ENCODE data around the gene CBX4.

The CBX4 gene

DNA sequence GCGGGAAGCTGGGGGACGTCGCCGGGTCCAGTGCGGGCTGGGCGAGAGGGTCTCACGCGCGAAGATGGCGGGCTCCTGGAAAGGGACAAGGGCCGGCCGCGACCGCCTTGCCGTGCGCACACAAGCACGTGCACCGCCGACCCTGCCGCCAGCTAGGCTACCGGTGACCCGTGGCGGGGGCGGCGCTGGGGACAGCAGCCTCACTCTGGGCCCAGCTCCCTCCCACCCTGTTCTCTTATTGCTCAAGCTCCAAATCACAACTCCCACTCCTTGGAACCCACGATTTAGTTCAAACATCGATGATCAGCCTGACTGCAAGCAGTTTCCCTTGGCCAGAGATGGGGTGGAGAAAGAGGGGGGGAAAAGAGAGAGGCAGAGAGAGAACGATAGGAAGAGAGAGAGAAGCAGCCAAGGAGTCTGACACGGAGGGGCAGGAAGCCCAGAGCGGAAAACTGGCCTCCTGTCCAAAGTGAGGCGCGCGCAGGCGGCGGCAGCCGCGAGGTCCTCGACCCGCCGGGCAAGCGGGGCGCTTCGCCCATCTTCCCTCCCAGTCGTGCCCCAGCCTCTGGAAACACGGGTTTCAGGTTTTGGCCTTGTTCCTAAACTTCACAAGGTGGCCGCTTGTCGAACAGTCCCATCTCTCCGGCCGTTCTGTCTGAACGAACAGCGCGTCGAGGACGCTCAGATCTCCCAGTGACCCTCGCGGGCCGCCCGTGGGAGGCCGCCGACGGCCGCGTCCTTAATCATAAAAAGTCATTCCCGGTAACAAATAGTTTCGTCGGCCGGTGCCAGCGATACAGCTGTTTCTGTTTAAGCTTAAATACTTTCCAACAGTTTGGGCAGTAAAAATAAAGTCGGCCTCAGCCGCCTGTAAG is 40.7 kb downstream of the CBX4 start:
- no peak for DNase-seq

DNA sequence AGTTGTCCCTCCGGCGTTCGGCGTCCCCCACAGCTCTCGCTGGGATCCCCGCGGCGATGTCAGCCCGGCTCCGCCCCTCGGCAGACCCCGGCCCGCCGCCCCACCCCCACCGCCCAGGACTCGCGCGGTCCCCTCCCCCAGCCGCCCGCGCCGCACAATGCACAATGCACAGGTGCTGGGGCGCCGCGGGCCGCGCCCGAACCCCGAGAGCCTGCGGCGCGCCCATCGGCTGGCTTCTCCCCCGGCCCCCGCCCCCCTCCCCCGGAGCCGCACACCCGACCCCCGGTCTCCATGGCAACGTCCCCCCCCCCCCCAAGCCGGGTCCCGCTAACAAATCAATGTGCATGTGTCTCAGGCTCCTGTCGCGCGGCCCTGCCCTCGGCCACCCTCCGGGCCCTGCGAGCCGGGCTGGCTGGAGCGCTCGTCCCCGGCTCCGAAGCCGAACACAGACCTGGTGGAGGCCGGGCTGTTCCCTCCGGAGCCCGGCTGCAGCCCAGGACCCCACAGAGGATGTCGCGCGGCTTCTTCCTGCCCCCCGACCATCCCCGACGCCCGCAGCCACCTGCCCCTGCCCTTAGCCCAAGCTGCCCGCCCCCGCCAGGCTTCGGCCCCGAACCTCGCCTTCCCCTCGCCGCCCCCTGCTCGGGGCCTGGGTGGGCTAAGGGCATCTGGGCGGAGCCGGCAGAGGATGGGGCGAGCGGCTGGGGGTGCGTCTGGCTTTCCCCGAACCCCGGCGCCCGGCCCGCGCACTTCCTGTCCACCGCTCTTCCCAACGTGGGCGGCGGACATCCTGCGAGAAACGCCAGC is 41.5 kb downstream of the CBX4 start:
- no peak for DNase-seq

DNA sequence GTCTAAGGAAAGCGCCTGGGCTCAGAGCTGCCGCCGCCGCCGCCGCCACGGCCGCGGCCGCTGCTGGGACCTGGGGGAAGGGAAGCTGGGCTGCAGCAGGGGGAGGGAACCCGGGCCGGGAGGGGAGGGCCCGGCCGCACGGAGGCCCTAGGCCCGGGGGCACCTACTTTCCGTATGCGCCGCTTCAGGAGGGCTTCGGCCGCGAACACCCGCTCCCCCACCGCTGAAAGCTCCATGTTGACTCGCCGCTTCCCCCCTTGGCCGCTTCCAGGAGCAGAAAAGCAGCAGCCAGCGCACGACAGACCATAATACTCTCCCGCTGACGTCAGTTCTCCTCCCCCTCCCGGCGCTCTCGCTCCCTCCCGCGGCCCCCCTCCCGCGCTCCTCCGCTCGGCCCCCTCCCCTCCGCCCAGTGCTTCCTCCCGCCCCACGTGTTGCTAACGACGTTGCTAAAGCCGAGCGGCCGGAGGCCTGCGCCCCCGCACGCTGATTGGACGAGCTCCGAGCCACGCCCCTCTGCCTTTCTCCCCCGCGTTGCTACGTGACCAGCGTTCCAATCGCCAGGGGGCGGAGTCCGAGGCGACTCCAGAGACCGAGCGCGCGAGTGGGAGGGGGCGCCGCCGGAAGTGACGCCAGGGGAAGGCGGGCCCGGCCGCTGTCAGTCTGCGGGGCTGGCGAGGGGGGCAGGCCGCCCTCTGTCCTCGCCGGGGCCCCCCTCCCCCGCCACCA is 42.3 kb downstream of the CBX4 start, which contains the start of gene CBX8:
TSS of gene CBX8 (minus strand) at position 315 of the 729 bp plus-strand sequence. CDS start at position 236, 79 bp downstream.
- DNase-seq: peak; percentile 91

DNA sequence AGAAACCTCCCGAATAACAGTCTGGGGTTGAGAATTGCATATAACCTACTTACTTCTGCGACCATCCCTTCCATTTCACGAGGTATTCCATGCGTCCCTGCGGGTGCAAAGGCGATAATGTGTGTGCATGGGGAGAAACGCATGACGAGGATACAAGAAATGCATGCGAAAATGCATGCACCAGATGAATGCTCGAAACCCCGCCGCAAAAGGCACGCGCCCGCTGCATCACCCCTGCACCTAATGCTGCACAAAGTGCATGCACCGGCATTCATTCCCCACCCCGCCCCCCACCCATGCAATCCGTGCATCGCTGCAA is 42.8 kb downstream of the CBX4 start:
- no peak for DNase-seq

DNA sequence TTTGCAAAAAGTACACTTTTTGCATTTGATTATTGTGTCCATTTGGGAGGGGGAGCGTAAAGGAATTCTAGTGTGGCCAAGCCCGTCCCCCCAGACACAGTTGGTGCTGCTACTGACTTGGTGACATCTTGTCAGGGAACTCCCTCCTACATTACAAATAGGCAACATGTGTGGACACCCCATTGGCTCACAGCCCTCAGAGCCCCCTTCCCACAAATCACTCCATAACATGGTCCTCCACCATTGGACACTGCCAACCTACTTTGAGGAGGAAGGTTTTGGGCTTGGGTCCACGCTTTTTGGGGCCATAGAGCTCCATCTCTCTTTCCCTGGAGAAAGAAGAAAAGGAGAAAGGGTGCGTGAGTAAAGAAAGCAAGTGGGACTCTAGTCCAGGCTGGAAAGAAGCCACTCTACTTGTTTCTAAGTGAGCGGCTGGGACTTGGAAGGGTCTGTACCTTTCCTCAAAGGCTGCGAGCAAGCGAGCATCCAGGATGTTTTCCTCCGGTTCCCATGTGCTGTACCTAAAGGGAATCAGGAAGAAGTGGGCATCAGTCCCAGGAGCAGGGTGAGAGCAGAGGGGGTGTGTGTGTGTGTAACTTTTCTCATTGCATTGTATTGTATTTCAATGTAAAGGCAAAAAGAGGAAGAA is 43.3 kb downstream of the CBX4 start:
- no peak for DNase-seq

DNA sequence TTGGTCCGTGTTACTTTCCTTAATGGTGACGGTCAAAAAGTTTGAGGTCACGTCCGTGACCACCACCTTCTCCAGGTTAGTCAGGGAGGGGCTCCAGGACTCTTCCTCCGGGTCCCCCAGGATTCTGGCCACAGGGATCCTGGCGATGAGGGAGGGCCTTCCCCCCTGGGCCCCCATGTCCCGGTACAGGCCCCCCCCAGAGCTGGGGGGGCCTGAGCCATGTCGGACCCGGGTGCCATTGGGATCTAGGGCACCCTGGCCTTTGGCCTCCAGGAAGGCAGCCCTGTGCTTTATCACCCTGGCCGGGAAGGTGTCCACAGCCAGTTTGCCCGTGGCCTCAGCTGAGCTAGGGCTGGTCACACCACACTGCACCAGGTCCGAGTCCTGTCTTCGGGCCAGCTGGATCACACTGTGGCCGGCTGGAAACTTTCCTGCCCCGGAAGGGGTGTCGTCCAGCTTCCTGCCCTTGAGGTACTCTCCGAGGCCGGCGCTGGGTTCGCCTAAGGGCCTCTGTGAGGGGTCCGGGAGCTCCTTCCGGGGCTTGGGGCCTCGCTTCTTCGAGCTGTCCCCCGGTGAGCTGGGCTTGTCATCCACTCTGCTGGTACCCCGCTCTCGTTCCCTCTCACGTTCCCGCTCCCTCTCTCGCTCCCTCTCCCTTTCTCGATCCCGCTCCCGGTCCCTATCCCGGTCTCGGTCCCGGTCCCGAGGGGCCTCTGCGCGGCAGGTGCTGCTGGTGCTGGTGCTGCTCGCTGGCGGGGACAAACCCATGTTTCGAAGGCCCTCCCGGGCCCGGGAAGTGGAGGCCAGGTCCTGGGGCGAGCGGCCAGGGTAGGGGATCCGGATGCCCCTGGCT is 44.4 kb downstream of the CBX4 start:
- DNase-seq: no peak

DNA sequence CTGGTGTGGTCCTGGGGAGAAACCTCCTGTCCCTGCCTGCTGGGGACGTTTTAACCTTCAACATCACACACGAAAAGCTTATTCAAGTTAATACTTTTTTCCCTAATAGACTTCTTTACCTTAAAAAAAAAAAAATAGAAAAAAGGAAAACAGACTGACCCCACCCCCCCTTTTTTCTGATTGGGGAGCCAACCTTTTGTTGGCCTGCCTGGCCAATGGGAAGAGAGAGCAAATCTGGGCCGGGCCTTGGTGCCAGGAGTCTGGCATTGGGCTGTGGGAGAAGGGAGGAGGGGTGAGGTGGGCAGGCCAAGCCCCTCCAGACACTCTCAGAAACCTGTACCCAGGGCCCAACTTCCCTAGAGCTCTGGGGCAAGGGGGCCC is 45.3 kb downstream of the CBX4 start:
- DNase-seq: no peak

DNA sequence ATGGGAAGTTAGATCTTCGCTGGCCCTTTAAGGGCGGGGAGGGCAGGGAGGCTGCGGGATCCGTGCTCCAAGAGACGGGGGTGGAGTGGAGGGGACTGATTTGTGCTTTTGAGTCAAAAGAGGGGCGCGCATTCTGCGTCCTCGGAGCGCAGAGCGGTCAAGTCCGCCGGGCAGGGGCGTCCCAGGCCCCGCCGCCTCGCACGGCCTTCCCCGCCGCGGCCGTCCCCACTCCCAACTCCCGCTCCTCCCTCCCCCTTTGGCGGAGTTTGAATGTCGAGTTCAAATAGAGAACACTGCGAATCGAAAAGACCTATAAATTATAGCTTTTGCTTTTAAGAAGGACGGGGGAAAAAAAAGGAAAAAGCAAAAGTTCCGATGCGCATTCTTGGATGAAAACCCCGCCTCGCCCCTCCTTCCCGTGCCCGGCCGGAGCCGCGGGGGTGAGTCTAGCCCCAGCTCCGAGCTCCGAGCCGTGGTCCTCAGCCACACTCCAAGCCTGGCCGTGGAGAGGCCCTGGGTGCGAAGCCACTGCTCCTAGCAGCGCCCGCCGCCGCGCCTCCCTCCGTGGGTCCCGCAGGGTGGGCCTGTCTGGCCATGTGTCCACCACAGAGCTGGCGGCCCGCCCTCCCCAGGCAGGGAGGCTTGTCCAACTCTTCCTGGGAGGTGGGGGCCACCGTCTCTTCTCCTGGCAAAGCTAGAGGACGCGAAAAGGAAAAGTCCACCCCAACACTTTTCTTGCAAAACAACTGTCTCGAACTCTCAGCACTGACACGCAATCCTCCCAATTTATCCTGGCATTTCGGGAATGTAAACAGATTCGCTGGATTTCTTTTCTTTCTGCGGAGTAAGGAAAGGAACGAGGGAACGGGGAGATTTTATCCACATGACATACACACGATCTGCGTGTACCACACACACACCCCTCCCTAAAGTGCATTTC is 46.0 kb downstream of the CBX4 start:
- DNase-seq: no peak

DNA sequence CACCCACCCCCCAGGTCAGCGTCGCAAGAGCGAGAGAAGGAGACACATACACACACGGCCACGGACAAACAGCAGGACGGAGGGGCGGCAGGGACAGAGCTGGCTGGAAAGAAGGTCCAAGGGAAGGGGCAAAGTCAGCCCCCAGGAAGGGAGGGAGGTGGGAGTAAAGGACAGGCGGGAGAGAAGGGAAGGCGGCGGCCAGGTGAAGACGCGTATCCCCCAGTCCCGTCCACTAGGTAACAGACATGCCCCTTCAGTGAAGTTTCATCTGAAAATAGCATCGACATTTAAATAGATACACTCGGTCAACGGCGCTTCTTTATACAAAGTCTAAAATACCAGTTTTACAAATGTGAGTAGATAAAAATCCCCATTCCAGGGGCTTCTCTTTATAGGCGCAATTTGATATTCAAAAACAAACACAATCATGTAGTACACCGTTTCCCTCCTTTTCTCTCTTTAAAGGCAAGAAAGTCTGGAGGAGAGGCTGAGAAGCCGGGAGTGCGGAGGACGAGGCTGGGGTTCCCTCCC is 46.8 kb downstream of the CBX4 start:
- DNase-seq: no peak

DNA sequence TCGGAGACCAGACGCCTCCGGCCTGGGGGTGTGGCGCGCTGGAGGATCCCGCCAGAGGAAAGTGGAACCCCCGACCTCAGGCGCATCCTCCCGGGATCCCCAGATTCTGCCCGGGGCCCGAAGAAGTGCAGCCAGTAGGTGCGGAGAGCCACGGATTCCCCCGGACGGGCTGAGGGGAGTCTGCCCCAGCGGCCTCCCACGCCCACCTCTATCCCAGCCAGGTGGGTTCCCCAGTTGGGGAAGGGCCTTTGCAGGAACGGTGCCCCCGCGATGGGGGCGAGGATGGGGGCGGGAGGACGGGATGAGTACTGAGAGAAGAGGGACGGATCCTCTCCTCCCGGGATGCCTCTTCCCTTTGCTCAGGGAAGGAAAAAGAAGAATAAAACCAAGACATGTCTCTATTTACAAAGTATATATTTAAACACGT is 47.5 kb downstream of the CBX4 start:
- DNase-seq: no peak

DNA sequence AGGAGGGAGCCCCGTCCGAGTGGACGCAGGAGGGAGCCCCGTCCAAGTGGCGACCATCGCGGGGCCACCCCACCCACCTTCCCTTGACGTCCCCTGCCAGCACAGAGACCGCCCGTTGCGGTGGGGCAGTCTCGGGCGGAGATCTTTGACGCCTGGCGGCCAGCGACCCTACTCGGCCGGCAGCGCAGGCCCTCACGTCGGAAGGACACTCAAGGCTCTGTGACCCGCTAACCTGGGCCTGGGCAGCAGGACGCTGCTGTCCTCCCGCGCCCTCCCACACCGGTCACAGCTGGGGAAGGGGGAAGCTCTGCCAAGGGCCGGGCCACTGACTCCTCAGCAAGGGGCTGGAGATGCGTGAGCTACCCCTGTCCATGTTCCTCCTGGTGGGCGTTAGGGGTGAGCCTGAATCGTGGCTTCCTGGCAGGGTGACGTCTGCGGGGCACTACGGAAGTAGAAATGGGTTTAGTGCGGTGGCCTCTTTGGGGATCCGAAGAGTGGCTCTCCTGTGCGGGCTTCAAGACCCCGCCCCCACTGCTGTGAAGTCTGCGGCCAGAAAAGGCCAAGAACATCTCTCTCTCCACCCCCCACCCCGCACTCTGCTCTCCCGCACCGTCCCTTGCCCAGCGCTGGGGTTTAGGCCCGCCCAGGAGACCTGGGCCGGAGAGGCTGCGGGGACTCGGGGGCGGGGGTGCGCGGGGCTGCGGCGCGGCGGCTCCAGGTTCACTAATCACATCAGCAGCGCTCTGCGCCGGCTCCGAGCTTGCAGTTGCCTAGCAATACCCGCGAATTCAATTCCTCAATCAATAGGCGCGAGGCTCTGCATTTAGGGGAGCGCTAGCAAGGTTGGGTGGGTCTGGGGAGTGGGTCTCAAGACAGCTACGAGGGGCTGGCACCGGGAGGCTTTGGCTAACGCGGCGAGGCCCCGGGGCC is 48.2 kb downstream of the CBX4 start:
- no peak for DNase-seq

DNA sequence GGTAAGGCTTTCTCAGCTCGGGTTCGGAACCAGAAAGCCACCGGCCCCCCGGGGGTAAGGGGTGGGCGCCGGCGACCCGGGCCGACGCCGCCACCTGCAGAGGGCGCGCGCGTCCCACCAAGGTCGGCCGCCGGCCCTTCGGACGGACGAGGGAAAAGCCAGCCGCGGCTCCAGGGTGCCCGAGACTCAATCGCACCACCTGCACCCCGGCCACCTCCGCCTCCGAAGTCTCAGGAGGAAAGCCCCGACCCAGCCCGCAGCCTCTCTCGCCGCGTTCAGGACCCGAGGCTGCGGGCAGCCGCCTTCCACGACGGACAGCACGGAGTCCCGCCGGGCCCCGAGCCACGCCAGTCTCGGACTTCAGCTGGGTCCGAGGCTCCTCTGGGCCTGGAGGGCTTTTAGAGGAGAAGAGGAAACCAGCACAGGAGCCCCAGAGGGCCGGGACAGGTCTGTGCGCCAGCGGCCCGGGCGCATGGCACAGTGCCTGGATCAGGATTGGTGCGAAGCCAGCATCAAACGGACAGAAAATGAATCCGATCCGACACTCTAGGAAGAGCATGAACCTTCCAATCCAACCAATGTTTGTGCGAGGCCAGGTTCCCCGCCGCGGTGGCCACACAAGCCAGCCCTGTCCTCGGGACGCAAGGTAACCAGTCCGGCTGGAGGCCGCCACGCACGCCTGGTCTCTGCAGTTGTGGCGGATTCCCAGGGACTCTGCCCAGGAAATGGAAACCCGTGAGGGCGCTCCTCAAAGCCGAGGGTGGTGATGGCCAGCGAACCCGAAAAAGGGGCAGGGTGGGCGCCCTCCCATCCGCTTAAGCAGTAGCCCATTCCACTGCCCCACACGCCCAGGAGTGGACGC is 49.1 kb downstream of the CBX4 start:
- no peak for DNase-seq

DNA sequence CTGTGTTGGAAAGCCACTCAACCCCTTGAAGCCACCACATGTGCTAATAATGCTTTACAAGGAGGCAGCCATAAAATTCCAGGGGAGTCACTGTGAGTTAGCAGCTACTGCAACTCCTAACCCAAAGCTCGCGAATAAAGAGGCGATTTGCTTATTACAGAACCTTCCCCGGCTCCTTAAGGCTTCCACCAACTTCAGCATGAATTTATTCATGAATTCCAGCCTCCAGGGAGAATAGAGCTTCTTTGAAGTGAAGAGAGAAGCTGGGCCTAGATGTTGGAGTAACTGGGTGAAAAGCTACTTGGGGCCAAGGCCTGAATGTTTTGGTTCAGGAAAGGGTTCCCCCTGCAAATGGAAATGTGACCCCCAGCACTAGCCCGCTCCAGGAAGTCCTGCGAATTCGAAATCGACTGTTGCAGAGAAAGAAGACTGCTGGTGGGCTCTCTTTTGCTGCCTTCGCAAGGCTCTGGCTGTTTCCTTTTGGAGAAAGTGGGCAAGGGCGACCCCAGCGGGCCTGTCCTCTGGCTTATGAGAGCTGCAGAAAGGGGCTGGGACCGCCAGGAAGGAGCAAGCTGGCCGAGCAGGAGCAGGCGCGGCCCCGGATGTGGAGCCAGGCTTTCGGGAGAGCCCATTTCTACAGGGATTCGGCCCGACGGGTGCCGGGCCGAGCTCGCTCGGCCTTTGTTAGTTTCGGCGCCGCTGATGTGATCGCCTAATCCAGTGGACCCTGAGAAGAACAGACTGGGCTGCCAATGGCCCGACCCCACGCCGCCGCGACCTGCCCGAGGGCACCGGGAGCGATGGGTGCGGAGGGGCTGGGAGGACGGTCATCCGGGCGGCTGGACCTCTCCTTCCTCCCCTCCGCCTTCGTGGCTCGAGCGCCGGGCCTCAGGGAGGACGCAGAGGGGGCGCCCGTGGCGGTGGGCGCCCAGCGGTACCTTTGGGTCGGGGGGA is 50.0 kb downstream of the CBX4 start:
- no peak for DNase-seq

DNA sequence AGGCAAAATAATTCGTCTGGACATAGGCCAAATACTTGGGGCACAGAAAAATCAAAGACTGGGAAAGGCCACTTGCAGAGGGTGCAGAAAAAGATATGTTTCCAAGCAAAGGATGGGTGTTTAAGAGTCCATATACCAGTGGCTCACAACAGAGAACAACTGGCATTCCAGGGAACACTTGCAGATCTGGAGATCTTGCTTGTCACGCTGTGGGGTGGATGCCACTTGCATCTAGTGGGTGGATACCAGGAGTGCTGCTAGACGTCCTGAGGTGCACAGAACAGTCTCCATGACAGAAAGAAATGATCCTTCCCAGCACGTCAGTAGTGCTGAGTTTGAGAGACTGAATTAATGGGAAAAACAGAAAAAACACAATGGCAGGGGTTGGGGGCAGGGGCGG is 50.8 kb downstream of the CBX4 start:
- no peak for DNase-seq

DNA sequence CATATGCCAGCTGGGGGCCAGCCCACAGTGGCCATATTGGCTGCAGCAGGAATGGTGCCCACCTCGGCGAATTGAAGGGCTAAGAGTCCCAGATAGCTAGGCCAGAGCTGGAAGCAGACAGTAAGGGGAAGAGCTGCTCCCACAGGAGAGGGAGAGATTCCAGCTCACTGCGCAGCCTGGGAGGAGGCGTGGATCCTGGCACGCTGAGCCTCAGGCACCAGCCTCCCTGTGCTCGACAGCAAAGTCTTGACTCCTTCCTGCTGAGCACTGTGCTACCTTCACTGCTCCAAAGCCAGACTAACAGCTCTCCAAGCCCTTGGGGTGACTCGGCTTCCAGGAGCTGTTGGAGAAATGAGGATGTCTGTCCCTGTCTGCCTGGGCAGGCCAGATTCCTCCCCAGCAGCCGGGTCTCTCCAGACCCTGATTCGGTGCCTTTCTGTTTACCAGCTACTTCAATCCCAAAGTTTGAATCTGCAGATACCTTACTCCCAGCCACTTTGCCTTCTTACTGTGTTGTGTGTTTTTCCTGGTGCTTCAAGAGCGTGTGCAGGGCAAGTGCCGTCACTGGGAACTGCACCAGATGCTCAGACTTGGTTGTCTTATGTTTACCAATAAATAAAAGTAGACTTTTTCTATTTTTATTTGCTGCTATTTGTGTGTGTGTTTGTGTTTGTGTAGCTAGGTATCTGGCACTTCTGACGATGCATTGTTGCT is 52.2 kb downstream of the CBX4 start:
- DNase-seq: no peak
